ENCODE results near the gene PROK2.

DNA sequence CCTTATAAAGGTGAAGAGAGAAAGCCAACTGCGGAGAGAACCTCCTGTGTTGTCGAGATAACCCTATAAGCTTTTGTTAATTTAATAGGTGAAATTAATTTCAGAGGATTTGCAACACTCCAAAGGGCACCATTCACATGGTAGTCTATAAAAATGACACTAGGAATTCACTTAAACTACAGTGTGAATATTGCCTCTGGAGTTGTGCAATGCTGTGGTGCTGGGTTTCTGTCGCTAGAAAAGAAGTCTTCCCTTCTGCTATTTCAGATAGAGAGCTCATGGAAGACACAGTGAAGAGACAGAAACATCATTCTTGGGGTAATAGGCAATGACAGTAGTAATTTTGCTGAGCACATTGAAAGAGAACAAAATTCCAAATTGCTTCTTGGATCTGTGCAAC lies 28.8 kb upstream of the PROK2 start:
- TF ChIP-seq CTCF (IDR thresholded peaks at IDR 0.05; ENCODE audit: low read depth, low read length) (no peak), EZH2phosphoT487 (IDR thresholded peaks at IDR 0.05; ENCODE audit: low read depth) (no peak)

All from OCI-LY3 (cell line).